Epithelial cell of esophagus (primary cell): ENCODE results near the gene NEK5.
"Not testable (repeated sequence)": the region's sequence is repeated elsewhere in the genome, so short reads cannot be mapped to it uniquely, and the experiment has no call there.

Experiments
- DNase-seq: peaks from one replicate; pipeline ENCODE4 v3.0.0; 2010; ENCODE audit warnings: low read depth
- H3K4me3 ChIP-seq: 2 replicates; pipeline ENCODE4 v1.5.1; 2011; ENCODE audit warnings: mild to moderate bottlenecking, low read length, control low read depth
- TF ChIP-seq, protein P1 (sequence below): IDR thresholded peaks from 2 replicates; pipeline ENCODE4 v1.5.1; 2011; ENCODE audit warnings: low read depth, mild to moderate bottlenecking, low read length, control low read depth, inconsistent platforms; ENCODE audit not compliant: insufficient read depth; ENCODE audit errors: missing control alignments

The NEK5 gene

GRCh38 chr13:52128714-52129700 lies at the start of gene NEK5:
Gene NEK5 (minus strand): TSS chr13:52129073. CDS start chr13:52127482, 1,591 bp downstream.
- H3K4me3 ChIP-seq: peak within 1 kb of the TSS; percentile 59
- TF ChIP-seq, protein P1, sequence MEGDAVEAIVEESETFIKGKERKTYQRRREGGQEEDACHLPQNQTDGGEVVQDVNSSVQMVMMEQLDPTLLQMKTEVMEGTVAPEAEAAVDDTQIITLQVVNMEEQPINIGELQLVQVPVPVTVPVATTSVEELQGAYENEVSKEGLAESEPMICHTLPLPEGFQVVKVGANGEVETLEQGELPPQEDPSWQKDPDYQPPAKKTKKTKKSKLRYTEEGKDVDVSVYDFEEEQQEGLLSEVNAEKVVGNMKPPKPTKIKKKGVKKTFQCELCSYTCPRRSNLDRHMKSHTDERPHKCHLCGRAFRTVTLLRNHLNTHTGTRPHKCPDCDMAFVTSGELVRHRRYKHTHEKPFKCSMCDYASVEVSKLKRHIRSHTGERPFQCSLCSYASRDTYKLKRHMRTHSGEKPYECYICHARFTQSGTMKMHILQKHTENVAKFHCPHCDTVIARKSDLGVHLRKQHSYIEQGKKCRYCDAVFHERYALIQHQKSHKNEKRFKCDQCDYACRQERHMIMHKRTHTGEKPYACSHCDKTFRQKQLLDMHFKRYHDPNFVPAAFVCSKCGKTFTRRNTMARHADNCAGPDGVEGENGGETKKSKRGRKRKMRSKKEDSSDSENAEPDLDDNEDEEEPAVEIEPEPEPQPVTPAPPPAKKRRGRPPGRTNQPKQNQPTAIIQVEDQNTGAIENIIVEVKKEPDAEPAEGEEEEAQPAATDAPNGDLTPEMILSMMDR: peak; percentile 37
- peak; percentile 65 for DNase-seq

GRCh38 chr13:52177276-52177675 lies 48.4 kb upstream of the NEK5 start:
- TF ChIP-seq, protein P1: no peak
- no peak for DNase-seq
- H3K4me3 ChIP-seq: no peak overlapping the region

DNA sequence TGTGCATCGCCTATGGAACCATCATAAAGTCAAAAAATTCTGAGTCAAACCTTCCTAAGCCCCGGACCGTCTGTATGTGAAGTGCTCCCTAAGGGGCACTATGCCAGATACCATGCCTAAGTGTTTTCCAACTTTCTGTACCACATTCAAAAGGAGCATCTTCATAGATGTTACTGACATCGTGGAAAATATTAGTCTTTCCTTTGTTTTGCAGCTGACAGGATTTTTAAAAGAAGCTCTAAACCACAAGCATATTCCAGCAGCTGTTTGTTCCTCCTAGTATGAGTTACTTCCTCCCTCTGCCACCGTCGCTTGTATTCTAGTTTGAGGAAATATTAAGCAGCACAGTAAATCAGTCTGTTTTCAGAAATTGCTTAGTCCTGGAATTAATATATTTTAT lies 45.1 kb upstream of the NEK5 start:
- H3K4me3 ChIP-seq, DNase-seq: not testable (repeated sequence)

- H3K4me3 ChIP-seq: no peak overlapping the region
- TF ChIP-seq, protein P1: no peak
- DNase-seq: no peak
These were observed 44.5 kb upstream of the NEK5 start for GRCh38 chr13:52173373-52173772.

DNA sequence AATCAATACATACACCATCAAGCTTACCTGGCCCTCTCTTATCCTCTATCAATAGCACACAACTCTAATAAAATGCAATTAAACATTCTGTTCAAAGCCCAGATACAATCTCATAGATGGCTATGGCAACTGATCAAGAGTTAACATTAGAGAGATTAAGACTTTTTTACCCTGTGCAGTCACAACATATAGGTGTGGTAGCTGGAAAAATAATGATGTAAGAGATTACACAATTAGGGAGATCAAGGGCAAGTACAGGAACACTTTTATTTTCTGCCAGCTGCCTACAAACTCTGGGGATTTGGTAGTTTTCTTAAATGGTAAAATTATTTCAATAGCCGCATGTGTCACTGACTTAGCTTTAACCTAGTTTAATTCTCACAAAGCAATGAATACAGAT lies 42.8 kb upstream of the NEK5 start:
- H3K4me3 ChIP-seq, DNase-seq: not testable (repeated sequence)

DNA sequence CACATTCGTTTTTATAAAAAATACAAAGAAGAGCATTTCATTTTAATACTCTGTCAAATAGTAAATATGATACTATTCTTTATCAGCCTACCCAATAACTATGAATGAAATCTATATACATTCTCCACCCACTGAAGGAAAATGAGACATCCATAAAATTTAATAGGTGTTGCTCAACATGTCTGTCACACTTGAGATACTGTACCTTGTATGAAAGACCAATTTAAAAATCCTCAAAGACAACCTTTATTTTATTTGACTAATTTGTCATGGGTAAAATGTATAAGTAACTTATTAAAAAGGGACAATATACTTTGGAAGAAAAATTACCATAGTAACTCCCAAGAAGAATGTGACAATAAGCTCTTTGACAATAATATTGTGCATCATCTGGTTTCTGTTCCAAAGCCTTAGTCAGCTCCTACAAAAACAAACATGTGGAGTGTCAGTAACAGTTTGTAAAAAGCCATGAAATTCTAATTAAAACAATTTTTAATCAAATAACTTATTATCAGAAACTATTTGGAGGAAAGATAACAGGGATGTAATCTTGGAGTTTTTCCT lies 42.0 kb upstream of the NEK5 start:
- DNase-seq, H3K4me3 ChIP-seq: not testable (repeated sequence)

GRCh38 chr13:52169839-52170238 lies 41.0 kb upstream of the NEK5 start:
- DNase-seq: no peak
- TF ChIP-seq, protein P1: no peak
- no peak overlapping the region for H3K4me3 ChIP-seq

- H3K4me3 ChIP-seq: no peak overlapping the region
- no peak for DNase-seq
- TF ChIP-seq, protein P1: no peak
These were observed 36.5 kb upstream of the NEK5 start for GRCh38 chr13:52165411-52165810.
